ENCODE results near the gene CLIP4.

CLIP4 gene

DNA sequence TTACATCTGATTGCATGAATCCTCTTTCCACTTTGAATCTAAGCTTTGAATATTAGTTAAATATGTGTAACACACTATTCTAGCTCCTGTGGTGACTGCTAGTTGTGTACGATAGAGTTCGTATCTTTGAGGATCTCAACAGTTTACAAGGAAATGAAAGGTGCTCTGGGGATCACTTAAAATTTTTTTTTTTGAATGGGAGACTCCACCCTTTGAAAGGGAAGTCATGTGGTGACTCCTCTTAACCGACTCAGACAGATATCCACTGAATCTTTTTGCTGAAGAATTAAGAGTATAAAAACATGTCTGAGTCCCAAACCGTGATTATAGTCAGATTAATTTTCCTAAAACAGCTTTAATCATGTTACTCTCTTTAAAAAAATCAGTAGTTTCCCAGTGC lies 4.0 kb downstream of the CLIP4 start:
- H3K9me3 Mint-ChIP-seq, result peaks cover 10% of the 10 kb centered on the region
- peaks cover 27% of the 10 kb centered on the region for H3K4me1 Mint-ChIP-seq
- H3K4me3 Mint-ChIP-seq, result no peak overlapping the region
- TF ChIP-seq, protein P1, sequence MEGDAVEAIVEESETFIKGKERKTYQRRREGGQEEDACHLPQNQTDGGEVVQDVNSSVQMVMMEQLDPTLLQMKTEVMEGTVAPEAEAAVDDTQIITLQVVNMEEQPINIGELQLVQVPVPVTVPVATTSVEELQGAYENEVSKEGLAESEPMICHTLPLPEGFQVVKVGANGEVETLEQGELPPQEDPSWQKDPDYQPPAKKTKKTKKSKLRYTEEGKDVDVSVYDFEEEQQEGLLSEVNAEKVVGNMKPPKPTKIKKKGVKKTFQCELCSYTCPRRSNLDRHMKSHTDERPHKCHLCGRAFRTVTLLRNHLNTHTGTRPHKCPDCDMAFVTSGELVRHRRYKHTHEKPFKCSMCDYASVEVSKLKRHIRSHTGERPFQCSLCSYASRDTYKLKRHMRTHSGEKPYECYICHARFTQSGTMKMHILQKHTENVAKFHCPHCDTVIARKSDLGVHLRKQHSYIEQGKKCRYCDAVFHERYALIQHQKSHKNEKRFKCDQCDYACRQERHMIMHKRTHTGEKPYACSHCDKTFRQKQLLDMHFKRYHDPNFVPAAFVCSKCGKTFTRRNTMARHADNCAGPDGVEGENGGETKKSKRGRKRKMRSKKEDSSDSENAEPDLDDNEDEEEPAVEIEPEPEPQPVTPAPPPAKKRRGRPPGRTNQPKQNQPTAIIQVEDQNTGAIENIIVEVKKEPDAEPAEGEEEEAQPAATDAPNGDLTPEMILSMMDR (IDR thresholded peaks at IDR 0.05), result no peak
- peaks cover 58% of the 10 kb centered on the region for H3K27me3 Mint-ChIP-seq (ENCODE audit: low read depth, poor library complexity)
- no peak overlapping the region for H3K27ac Mint-ChIP-seq
- DNase-seq, result no peak
- H3K36me3 Mint-ChIP-seq (ENCODE audit: low read depth), result peaks cover 15% of the 10 kb centered on the region

DNA sequence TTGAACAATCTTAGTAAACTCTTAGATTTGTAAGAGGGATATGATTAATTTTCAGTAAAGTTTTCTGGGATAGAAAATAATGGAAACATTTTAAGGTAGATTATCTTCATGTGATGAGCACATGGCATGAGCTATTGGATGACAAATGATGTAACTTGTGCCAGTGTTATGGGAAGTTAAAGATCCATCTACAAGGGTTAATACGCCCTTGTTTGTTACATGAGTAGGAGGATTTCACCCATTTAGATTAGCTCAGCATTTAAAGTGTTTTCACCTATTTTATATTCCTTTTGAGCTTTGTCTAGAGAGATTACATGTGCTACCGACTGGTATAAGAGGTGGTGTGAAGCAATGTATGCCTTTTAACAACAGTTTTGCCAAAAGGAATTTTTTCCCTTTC lies 5.6 kb downstream of the CLIP4 start:
- peaks cover 31% of the 10 kb centered on the region for H3K36me3 Mint-ChIP-seq (ENCODE audit: low read depth)
- peaks cover 52% of the 10 kb centered on the region for H3K27me3 Mint-ChIP-seq (ENCODE audit: low read depth, poor library complexity)
- H3K27ac Mint-ChIP-seq, result no peak overlapping the region
- H3K4me1 Mint-ChIP-seq, result peaks cover 19% of the 10 kb centered on the region
- H3K9me3 Mint-ChIP-seq, result peaks cover 26% of the 10 kb centered on the region
- H3K4me3 Mint-ChIP-seq, result no peak overlapping the region
- DNase-seq, result no peak
- TF ChIP-seq, protein P1 (IDR thresholded peaks at IDR 0.05), result no peak

DNA sequence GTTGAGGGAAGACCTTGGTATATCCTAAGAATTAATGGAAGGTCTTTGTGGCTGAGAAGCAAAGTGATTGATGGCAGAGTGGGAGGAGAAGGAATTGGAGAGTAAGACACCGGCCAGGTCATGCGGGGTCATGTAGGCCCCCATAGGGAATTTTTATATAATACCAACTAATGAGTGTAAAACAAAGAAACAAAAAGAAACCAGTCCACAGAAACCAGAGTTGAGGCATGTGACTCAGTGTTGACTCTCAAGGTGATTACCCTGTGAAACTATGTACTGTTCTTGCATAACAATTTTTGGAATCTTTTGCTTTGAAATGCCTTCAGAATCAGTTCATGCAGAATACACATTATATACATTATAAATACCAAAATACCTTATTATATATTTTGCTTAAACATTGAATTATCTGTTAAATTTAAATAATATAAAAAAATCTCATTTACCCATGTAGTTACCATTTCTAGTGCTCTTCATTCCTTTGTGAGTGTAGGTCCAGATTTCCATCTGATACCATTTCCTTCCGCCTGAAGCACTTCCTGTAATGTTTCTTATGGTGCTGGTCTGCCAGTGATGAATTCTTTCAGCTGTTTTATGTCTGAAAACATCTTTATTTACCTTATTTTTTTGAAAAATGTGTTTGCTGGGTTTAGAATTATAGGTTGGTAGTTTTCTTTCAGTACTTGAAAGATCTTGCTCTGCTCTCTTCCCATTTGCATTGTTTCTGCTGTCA lies 8.6 kb downstream of the CLIP4 start:
- Mint-ChIP-seq H3K4me1 (peaks cover 6% of the 10 kb centered on the region), H3K9me3 (peaks cover 27% of the 10 kb centered on the region), H3K4me3 (no peak overlapping the region), H3K27me3 (ENCODE audit: low read depth, poor library complexity) (peaks cover 24% of the 10 kb centered on the region), H3K27ac (no peak overlapping the region), H3K36me3 (ENCODE audit: low read depth) (peaks cover 31% of the 10 kb centered on the region)
- TF ChIP-seq, protein P1 (IDR thresholded peaks at IDR 0.05), result no peak
- no peak for DNase-seq

- H3K27me3 Mint-ChIP-seq (ENCODE audit: low read depth, poor library complexity), result peaks cover 18% of the 10 kb centered on the region
- H3K4me3 Mint-ChIP-seq, result no peak overlapping the region
- H3K4me1 Mint-ChIP-seq, result peaks cover 6% of the 10 kb centered on the region
- H3K9me3 Mint-ChIP-seq, result peaks cover 27% of the 10 kb centered on the region
- TF ChIP-seq, protein P1 (IDR thresholded peaks at IDR 0.05), result no peak
- no peak for DNase-seq
- H3K27ac Mint-ChIP-seq, result no peak overlapping the region
- peaks cover 31% of the 10 kb centered on the region for H3K36me3 Mint-ChIP-seq (ENCODE audit: low read depth)
These were observed 9.3 kb downstream of the CLIP4 start for GRCh38 chr2:29124504-29124903.

GRCh38 chr2:29129586-29130281 lies 14.5 kb downstream of the CLIP4 start:
- TF ChIP-seq, protein P1 (IDR thresholded peaks at IDR 0.05), result no peak
- Mint-ChIP-seq H3K4me3 (no peak overlapping the region), H3K27me3 (ENCODE audit: low read depth, poor library complexity) (peaks cover 4% of the 10 kb centered on the region), H3K36me3 (ENCODE audit: low read depth) (peaks cover 11% of the 10 kb centered on the region), H3K4me1 (peaks cover 4% of the 10 kb centered on the region), H3K9me3 (peaks cover 11% of the 10 kb centered on the region), H3K27ac (no peak overlapping the region)
- no peak for DNase-seq

Data from nephron progenitor cell (in vitro differentiated cells).